GM23338 (cell line): ENCODE measurements around the gene SOX2.
A peak's percentile ranks its signal among the peaks of the same experiment; 100 is the strongest.

Experiments
- CREB1 ChIP-seq: fragments of 250-450 bp; sonication (Bioruptor Pico); IDR thresholded peaks from 2 replicates; pipeline ENCODE4 v1.5.0; 2020; ENCODE audit warnings: low read depth, mild to moderate bottlenecking, moderate library complexity
- CTCF ChIP-seq, 2 experiments: fragments of 200-600 bp in 1 of 2; sonication (generic) in 1 of 2; conservative IDR thresholded peaks; 2 replicates each; pipeline versions ENCODE4 v1.5.1 to v1.6.1; 2016 to 2017; ENCODE audit warnings: antibody characterized with exemption in 2 of 2, low read depth in 2 of 2, mild to moderate bottlenecking in 2 of 2, moderate library complexity in 1 of 2
- ETS1 ChIP-seq: IDR thresholded peaks from 2 replicates; pipeline ENCODE4 v1.6.1; 2016; ENCODE audit warnings: antibody characterized with exemption
- EZH2 ChIP-seq: fragments of 200-600 bp; sonication (generic); IDR thresholded peaks from one replicate; pipeline ENCODE4 v1.8.0; 2017; ENCODE audit warnings: antibody characterized with exemption, mild to moderate bottlenecking, low read depth; ENCODE audit not compliant: unreplicated experiment
- EZH2phosphoT487 ChIP-seq: fragments of 200-600 bp; sonication (generic); IDR thresholded peaks from one replicate; pipeline ENCODE4 v1.8.1; 2018; ENCODE audit warnings: antibody characterized with exemption; ENCODE audit not compliant: unreplicated experiment
- POLR2AphosphoS5 ChIP-seq: IDR thresholded peaks from 2 replicates; pipeline ENCODE4 v1.6.1; 2016; ENCODE audit warnings: antibody characterized with exemption, low read depth
- REST ChIP-seq: IDR thresholded peaks from one replicate; pipeline ENCODE4 v1.6.1; 2018; ENCODE audit warnings: antibody characterized with exemption; ENCODE audit not compliant: unreplicated experiment
- STAT1 ChIP-seq: IDR thresholded peaks from one replicate; pipeline ENCODE4 v1.6.1; 2016; ENCODE audit warnings: antibody characterized with exemption; ENCODE audit not compliant: unreplicated experiment

GRCh38 chr3:181726351-181727330 is 14.9 kb downstream of the SOX2 start:
- TF ChIP-seq CTCF (conservative IDR thresholded peaks at IDR 0.05; ENCODE audit: low read depth in 2 of 2) (peak; percentile 60 to 65), EZH2 (no peak), REST (no peak), POLR2AphosphoS5 (peak; percentile 20; the same call in 1 of the 2 replicates), CREB1 (CRISPR knock-in tag) (peak; percentile 42; the same call in 1 of the 2 replicates), EZH2phosphoT487 (no peak), ETS1 (no peak), STAT1 (no peak)
